ENCODE results near the gene APEH. TPM values are rescaled to one million over a fixed set of nuclear protein-coding genes. Genes with fewer than 3 reads are reported as not detected.
"Not testable (repeated sequence)": the region's sequence is repeated elsewhere in the genome, so short reads cannot be mapped to it uniquely, and the experiment has no call there.

Gene APEH
- total RNA-seq, 1 donor from 2014 or later = 113 TPM

DNA sequence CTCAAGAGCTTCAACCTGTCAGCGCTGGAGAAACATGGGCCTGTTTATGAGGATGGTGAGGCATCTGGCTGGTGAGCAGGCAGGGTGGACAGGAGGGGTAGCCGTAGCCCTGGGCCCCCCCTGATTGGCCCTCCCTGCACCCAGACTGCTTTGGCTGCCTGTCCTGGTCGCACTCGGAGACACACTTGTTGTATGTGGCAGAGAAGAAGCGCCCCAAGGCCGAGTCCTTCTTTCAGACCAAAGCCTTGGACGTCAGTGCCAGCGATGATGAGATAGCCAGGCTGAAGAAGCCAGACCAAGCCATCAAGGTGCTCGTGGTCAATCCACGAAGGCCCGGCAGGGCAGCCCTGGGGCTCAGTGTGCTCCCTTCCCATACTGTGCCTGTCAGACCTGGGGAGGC, 1.8 kb downstream of the APEH start:
- DNase-seq (no peak), ATAC-seq (ENCODE audit: low read depth) (no peak)
- CTCF ChIA-PET = interaction anchor here (0.7 to 1.8 kb wide), 3 partner anchors 43 to 1492 kb away, joined by 3 to 6 read pairs (median 3); partner anchors contain the start of gene AMIGO3
- no peak overlapping the region for H3K4me3 Mint-ChIP-seq
- H3K27me3 Mint-ChIP-seq = no peaks in the 10 kb centered on the region
- no peak overlapping the region for H3K27ac Mint-ChIP-seq
- intact Hi-C loops (cut with micrococcal nuclease) = loop anchor here (2.0 kb wide), 1 partner anchor 1119 kb away; the partner anchor contains the start of gene PFKFB4
- TF ChIP-seq CTCF (IDR thresholded peaks at IDR 0.05) = no peak
- no peaks in the 10 kb centered on the region for H3K9me3 Mint-ChIP-seq
- H3K4me1 Mint-ChIP-seq = peaks cover 22% of the 10 kb centered on the region
- POLR2A ChIA-PET = interaction anchor here (0.9 kb wide), 2 partner anchors 12 to 645 kb away, joined by 3 read pairs; no protein-coding TSS in a partner anchor
- H3K36me3 Mint-ChIP-seq (ENCODE audit: low read depth) = peaks cover 57% of the 10 kb centered on the region

GRCh38 chr3:49680493-49681231, 6.5 kb downstream of the APEH start:
- no peaks in the 10 kb centered on the region for H3K27me3 Mint-ChIP-seq
- no peak overlapping the region for H3K4me3 Mint-ChIP-seq
- intact Hi-C loops (cut with micrococcal nuclease) = no loop called here
- ChIA-PET CTCF (no interaction called here), POLR2A (no interaction called here)
- ATAC-seq (ENCODE audit: low read depth) = no peak
- H3K27ac Mint-ChIP-seq = no peak overlapping the region
- peaks cover 82% of the 10 kb centered on the region for H3K36me3 Mint-ChIP-seq (ENCODE audit: low read depth)
- no peak for DNase-seq
- no peak for TF ChIP-seq CTCF (IDR thresholded peaks at IDR 0.05)
- no peaks in the 10 kb centered on the region for H3K4me1 Mint-ChIP-seq
- H3K9me3 Mint-ChIP-seq = no peaks in the 10 kb centered on the region

GRCh38 chr3:49681232-49681522, 7.0 kb downstream of the APEH start:
- no peak overlapping the region for H3K27ac Mint-ChIP-seq
- no peak overlapping the region for H3K4me3 Mint-ChIP-seq
- peaks cover 78% of the 10 kb centered on the region for H3K36me3 Mint-ChIP-seq (ENCODE audit: low read depth)
- DNase-seq (no peak), ATAC-seq (ENCODE audit: low read depth) (no peak)
- TF ChIP-seq CTCF (IDR thresholded peaks at IDR 0.05) = no peak
- ChIA-PET CTCF (no interaction called here), POLR2A (no interaction called here)
- no peaks in the 10 kb centered on the region for H3K9me3 Mint-ChIP-seq
- peaks cover under 1% of the 10 kb centered on the region for H3K4me1 Mint-ChIP-seq
- no peaks in the 10 kb centered on the region for H3K27me3 Mint-ChIP-seq
- intact Hi-C loops (cut with micrococcal nuclease) = no loop called here

GRCh38 chr3:49681543-49681942, 7.4 kb downstream of the APEH start:
- peaks cover 2% of the 10 kb centered on the region for H3K27me3 Mint-ChIP-seq
- no peak for TF ChIP-seq CTCF (IDR thresholded peaks at IDR 0.05)
- intact Hi-C loops (cut with micrococcal nuclease) = no loop called here
- no peak overlapping the region for H3K27ac Mint-ChIP-seq
- peaks cover 2% of the 10 kb centered on the region for H3K4me1 Mint-ChIP-seq
- ChIA-PET CTCF (no interaction called here), POLR2A (interaction anchor here (0.6 kb wide), 1 partner anchor 16 kb away, joined by 4 read pairs; no protein-coding TSS in a partner anchor)
- no peak for ATAC-seq (ENCODE audit: low read depth)
- DNase-seq = no peak
- peaks cover 76% of the 10 kb centered on the region for H3K36me3 Mint-ChIP-seq (ENCODE audit: low read depth)
- H3K9me3 Mint-ChIP-seq = no peaks in the 10 kb centered on the region
- H3K4me3 Mint-ChIP-seq = no peak overlapping the region

DNA sequence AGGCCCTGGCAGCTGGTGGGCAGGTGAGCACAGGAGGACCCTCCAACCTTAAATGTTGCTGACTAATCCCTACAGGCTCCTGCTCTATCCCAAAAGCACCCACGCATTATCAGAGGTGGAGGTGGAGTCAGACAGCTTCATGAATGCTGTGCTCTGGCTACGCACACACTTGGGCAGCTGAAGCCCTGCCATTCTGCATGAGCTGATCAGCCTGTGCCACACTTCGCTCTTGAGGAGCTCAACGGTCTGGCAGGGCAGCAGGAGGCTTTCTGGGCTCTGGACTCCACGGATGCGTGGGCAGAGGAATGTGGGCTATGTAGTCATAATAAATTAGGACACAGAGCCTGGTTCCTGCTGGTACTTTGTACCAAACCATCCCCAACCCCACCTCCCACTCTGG, 9.0 kb downstream of the APEH start:
- Mint-ChIP-seq H3K27me3 (peaks cover 3% of the 10 kb centered on the region), H3K4me1 (peaks cover 8% of the 10 kb centered on the region), H3K9me3 (no peaks in the 10 kb centered on the region), H3K36me3 (ENCODE audit: low read depth) (peaks cover 63% of the 10 kb centered on the region), H3K4me3 (no peak overlapping the region), H3K27ac (no peak overlapping the region)
- POLR2A ChIA-PET = no interaction called here
- ATAC-seq (ENCODE audit: low read depth) (no peak), DNase-seq (no peak)
- intact Hi-C loops (cut with micrococcal nuclease) = no loop called here
- no peak for TF ChIP-seq CTCF (IDR thresholded peaks at IDR 0.05)
- CTCF ChIA-PET = no interaction called here

GRCh38 chr3:49684453-49684852, 10.3 kb downstream of the APEH start:
- DNase-seq; H3K4me3 Mint-ChIP-seq; intact Hi-C loops (cut with micrococcal nuclease); POLR2A ChIA-PET; CTCF ChIA-PET; ATAC-seq (ENCODE audit: low read depth); H3K27ac Mint-ChIP-seq; H3K9me3 Mint-ChIP-seq; H3K27me3 Mint-ChIP-seq: not testable (repeated sequence)
- peaks cover 54% of the 10 kb centered on the region for H3K36me3 Mint-ChIP-seq (ENCODE audit: low read depth)
- peaks cover 20% of the 10 kb centered on the region for H3K4me1 Mint-ChIP-seq

- H3K4me3 Mint-ChIP-seq = not testable (repeated sequence)
- H3K36me3 Mint-ChIP-seq (ENCODE audit: low read depth) = peaks cover 50% of the 10 kb centered on the region
Measured at GRCh38 chr3:49685103-49685502, 11.0 kb downstream of the APEH start.

GRCh38 chr3:49685846-49686245, 11.7 kb downstream of the APEH start:
- H3K27ac Mint-ChIP-seq; POLR2A ChIA-PET; CTCF ChIA-PET; DNase-seq; H3K27me3 Mint-ChIP-seq; H3K9me3 Mint-ChIP-seq; ATAC-seq (ENCODE audit: low read depth): not testable (repeated sequence)
- Mint-ChIP-seq H3K4me1 (peaks cover 34% of the 10 kb centered on the region), H3K36me3 (ENCODE audit: low read depth) (peaks cover 42% of the 10 kb centered on the region), H3K4me3 (peak overlapping the region; percentile 76)
- intact Hi-C loops (cut with micrococcal nuclease) = loop anchor here (5.0 kb wide), 1 partner anchor 1129 kb away; the partner anchor contains the start of gene PFKFB4

More at GRCh38 chr3:49685103-49685502, 11.0 kb downstream of the APEH start:
- intact Hi-C loops (cut with micrococcal nuclease) = loop anchor here (5.0 kb wide), 1 partner anchor 1128 kb away; the partner anchor contains the start of gene PFKFB4
- peaks cover 27% of the 10 kb centered on the region for H3K4me1 Mint-ChIP-seq
- DNase-seq; H3K9me3 Mint-ChIP-seq; ATAC-seq (ENCODE audit: low read depth); CTCF ChIA-PET; H3K27ac Mint-ChIP-seq; H3K27me3 Mint-ChIP-seq; POLR2A ChIA-PET: not testable (repeated sequence)

Measured in activated B cell treated with CpG ODN at 0.5 μM for 24 hours (primary cell).